Fibroblast of pulmonary artery (primary cell): ENCODE measurements around the gene SMYD1.

ENCODE experiments used
- DNase-seq: peaks from one replicate; pipeline ENCODE4 v3.0.0-alpha.2; 2010; ENCODE audit warnings: low read depth
- H3K4me3 ChIP-seq: replicated peaks from 2 replicates; pipeline ENCODE4 v1.5.1; 2011; ENCODE audit warnings: low read depth, mild to moderate bottlenecking, control low read depth, low read length, moderate library complexity
- CTCF ChIP-seq: IDR thresholded peaks from 2 replicates; pipeline ENCODE4 v1.5.1; 2011; ENCODE audit warnings: mild to moderate bottlenecking, control low read depth, low read length, inconsistent platforms; ENCODE audit errors: missing control alignments

The SMYD1 gene

DNA sequence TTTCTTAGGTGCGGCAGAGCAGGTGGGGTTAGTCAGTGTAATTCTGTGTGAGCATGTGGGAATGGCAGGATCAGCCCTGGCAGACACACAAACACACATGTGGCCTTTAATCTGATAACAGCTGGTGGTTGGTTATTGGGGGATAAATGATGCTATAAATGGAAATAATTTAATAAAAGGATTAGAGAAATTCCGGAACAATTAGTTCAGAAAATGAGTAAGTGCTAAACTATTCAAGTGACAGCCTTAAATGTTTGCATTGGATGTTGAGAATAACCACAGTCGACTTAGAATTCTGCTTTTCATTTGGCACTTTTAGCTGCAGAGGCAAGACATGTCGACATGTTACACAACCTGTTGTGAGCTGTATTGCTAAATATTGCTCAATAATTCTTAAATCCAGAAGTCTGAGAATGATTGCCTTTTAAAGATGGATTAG is 7.2 kb downstream of the SMYD1 start:
- DNase-seq = peak; percentile 39
- no peak for TF ChIP-seq CTCF
- H3K4me3 ChIP-seq = no peak overlapping the region

- TF ChIP-seq CTCF = no peak
- DNase-seq = no peak
These were observed 9.5 kb downstream of the SMYD1 start for GRCh38 chr2:88077080-88077479.

DNA sequence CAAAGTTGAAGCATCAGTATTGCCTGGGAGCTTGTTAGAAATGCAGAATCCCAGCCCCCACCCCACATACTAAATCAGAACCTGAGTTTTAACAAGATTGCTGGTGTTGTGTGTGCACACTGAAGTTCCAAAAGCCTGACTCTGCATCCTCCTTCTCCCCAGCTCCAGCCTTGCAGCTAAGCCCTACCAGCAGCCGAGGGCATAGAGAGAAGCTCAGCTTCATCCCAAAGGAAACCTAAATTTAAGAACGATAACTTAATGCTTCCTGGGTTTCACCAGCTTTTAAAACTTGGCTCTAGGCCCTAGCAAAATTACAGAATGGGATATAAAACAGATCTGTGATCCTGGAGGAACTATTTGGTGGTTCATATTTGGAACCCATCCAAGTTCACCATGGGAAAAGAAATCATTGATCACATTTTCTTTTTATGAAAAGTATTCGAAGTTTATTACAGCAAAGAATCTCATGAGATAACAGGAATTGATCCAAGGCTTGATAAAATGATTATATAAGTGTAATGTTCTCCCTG is 11.1 kb downstream of the SMYD1 start:
- H3K4me3 ChIP-seq = no peak overlapping the region
- no peak for DNase-seq
- no peak for TF ChIP-seq CTCF

More at GRCh38 chr2:88077080-88077479, 9.5 kb downstream of the SMYD1 start:
- no peak overlapping the region for H3K4me3 ChIP-seq

- DNase-seq = no peak
- H3K4me3 ChIP-seq = no peak overlapping the region
- no peak for TF ChIP-seq CTCF
These were observed 12.9 kb downstream of the SMYD1 start for GRCh38 chr2:88080545-88080944.

DNA sequence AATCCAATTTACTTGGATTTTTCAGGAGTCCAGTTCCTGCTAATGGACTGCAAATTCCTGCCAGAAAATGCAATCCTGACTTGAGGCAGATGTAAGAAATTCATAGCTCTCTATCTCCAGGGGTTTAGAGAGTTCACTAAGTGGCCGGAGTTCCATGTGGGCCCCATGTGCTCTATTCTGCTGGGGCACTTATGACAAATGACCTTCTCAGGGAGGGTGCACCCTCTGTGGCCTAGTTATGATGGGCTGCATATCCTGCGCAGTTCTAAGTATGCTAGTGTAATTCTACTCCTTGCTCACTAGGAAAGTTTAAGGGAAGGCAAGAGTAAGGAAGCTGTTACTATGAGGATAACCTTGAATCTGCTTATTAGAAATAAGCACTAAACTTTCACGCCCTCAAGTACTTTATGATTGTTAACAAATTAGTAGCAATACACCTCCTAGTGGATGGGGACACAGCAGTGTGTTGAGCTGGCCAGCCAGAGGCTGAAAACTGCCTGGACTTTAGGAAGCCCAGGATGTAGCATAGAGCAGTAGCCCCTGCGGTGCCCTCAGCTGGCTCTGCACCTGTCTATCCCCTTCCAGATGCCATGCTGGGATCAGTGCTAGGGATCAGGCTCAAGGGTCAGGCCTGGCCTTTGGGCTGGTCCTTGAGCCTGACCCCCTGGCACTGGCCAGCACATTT is 14.4 kb downstream of the SMYD1 start:
- no peak for DNase-seq
- TF ChIP-seq CTCF = no peak

GRCh38 chr2:88082781-88083180 is 15.2 kb downstream of the SMYD1 start:
- no peak for DNase-seq
- no peak for TF ChIP-seq CTCF
- no peak overlapping the region for H3K4me3 ChIP-seq

More for the DNA sequence above, 14.4 kb downstream of the SMYD1 start:
- no peak overlapping the region for H3K4me3 ChIP-seq

DNA sequence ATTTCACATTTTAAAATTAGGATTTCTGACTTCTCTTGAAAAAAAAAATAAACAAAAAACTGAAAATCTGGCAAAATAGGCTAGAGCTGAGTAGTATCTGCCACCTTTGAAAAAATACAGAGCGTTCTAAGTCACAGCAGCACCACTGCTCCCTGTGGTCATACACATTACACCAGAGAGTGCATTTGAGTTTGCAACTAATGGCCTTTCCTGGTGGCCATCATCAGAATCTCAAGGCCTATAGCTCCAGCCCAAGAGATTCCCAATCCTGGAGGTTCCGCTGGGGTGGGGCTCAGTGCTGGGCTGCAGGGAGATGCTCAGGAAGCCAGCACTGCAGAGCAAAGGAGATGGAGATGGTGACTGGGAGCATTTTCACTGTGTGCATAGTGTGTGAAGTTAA is 17.5 kb downstream of the SMYD1 start:
- DNase-seq = no peak
- TF ChIP-seq CTCF = no peak
- no peak overlapping the region for H3K4me3 ChIP-seq
